ENCODE measurements around the gene KCNK18. TPM values are rescaled to one million over a fixed set of nuclear protein-coding genes. Genes with fewer than 3 reads are reported as not detected.

KCNK18 gene
- total and polyA plus RNA-seq, 2 of the 8 experiments (the other 6 are each of a cell fraction or from before 2014, with no cell fraction given) = not detected

DNA sequence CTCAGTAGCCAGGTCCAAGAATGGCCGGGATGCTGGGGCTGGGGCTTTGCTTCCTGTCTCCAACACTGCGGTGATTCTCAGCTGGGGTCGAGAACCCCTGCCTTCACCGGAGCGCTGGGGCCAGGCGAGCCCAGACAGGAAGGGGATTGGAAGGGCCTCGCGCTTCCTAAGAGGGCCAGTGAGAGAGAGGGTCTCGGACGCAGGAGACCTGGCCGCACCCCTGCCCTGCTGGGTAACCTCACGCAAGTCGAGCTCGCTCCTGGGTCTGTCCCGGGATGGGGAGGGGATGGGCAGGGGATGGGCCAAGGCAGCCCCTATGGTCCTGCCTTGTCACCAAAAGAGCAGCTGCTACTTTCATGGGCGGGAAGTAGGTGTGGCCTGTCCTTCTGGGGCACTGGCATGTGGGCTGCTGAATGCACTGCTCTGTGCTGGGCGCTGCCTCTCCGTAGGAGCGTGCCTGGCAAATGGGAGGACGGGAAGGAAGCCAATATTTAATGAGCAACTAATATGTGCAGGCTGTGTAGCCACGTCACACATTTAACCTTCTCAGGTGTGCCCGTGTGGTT, 20.0 kb downstream of the KCNK18 start (continued):
- no peak for TF ChIP-seq RFX5 (IDR thresholded peaks at IDR 0.05; ENCODE audit: borderline replicate concordance, low read depth, low read length)
- TF ChIP-seq ASH2L (IDR thresholded peaks at IDR 0.05; ENCODE audit: low read length) = peak; percentile 33

All from H1 (cell line).